Activated naive CD8-positive, alpha-beta T cell treated with anti-CD3 and anti-CD28 coated beads, Interleukin-2, amount 10 ng/mL, durations not matched to agents 7 days and 5 days (primary cell): ENCODE measurements around the gene NSUN2. TPM values are rescaled to one million over a fixed set of nuclear protein-coding genes. Genes with fewer than 3 reads are reported as not detected.

Experiments
- ATAC-seq: fragments of 150-1000 bp; cut with Tn5 transposase; one replicate; pipeline ENCODE4 v1.10.0; 2021; ENCODE audit warnings: low read depth, moderate library complexity
- POLR2A ChIA-PET: fragments of 350-600 bp; sonication (Branson Sonifier 250); formaldehyde crosslinking; loops from one replicate; lab custom pipeline; 2021; ENCODE audit warnings: antibody characterized with exemption; lab: Charles Lee
- DNase-seq: peaks from one replicate; pipeline ENCODE4 v3.0.0; 2021
- H3K27ac Mint-ChIP-seq: one replicate; pipeline ENCODE4 v1.8.0; 2022; ENCODE audit warnings: mild to moderate bottlenecking, mixed read lengths
- H3K27me3 Mint-ChIP-seq: one replicate; pipeline ENCODE4 v1.8.0; 2022; ENCODE audit warnings: mild to moderate bottlenecking, moderate library complexity, mixed read lengths
- H3K36me3 Mint-ChIP-seq: one replicate; pipeline ENCODE4 v1.8.0; 2021; ENCODE audit warnings: mild to moderate bottlenecking, mixed read lengths
- H3K4me1 Mint-ChIP-seq: one replicate; pipeline ENCODE4 v1.8.0; 2021; ENCODE audit warnings: mixed read lengths
- H3K4me3 Mint-ChIP-seq: one replicate; pipeline ENCODE4 v1.8.0; 2022; ENCODE audit warnings: mild to moderate bottlenecking, moderate library complexity, mixed read lengths
- H3K9me3 Mint-ChIP-seq: one replicate; pipeline ENCODE4 v1.8.0; 2021; ENCODE audit warnings: mixed read lengths
- total RNA-seq, 2 experiments: library from RNA; stranded (reverse); gene quantifications; one replicate each; pipeline ENCODE4 v1.2.3, GENCODE V29; 2021

NSUN2 gene
- total RNA-seq, 2 experiments from 2014 or later = 75.0 to 78.2 TPM

GRCh38 chr5:6570530-6570929, 62.3 kb downstream of the NSUN2 start:
- Mint-ChIP-seq H3K9me3 (no peaks in the 10 kb centered on the region), H3K27me3 (peaks cover 15% of the 10 kb centered on the region), H3K4me1 (no peaks in the 10 kb centered on the region), H3K27ac (no peak overlapping the region), H3K36me3 (no peaks in the 10 kb centered on the region), H3K4me3 (no peak overlapping the region)
- ATAC-seq (no peak), DNase-seq (no peak)
- POLR2A ChIA-PET = no interaction called here

GRCh38 chr5:6568889-6569288, 64.0 kb downstream of the NSUN2 start:
- H3K9me3 Mint-ChIP-seq = no peaks in the 10 kb centered on the region
- H3K27me3 Mint-ChIP-seq = peaks cover 13% of the 10 kb centered on the region
- H3K36me3 Mint-ChIP-seq = no peaks in the 10 kb centered on the region
- ATAC-seq = no peak
- no peak for DNase-seq
- POLR2A ChIA-PET = no interaction called here
- no peaks in the 10 kb centered on the region for H3K4me1 Mint-ChIP-seq
- no peak overlapping the region for H3K27ac Mint-ChIP-seq
- H3K4me3 Mint-ChIP-seq = no peak overlapping the region

- POLR2A ChIA-PET = no interaction called here
- DNase-seq = no peak
- H3K4me1 Mint-ChIP-seq = no peaks in the 10 kb centered on the region
- no peaks in the 10 kb centered on the region for H3K36me3 Mint-ChIP-seq
- H3K27ac Mint-ChIP-seq = no peak overlapping the region
- peaks cover 16% of the 10 kb centered on the region for H3K27me3 Mint-ChIP-seq
- ATAC-seq = no peak
- H3K9me3 Mint-ChIP-seq = no peaks in the 10 kb centered on the region
- no peak overlapping the region for H3K4me3 Mint-ChIP-seq
These were observed 64.5 kb downstream of the NSUN2 start for GRCh38 chr5:6568383-6568782.

GRCh38 chr5:6567835-6568234, 65.0 kb downstream of the NSUN2 start:
- no peak overlapping the region for H3K27ac Mint-ChIP-seq
- no peak for ATAC-seq
- H3K4me3 Mint-ChIP-seq = no peak overlapping the region
- H3K36me3 Mint-ChIP-seq = no peaks in the 10 kb centered on the region
- H3K4me1 Mint-ChIP-seq = no peaks in the 10 kb centered on the region
- no peak for DNase-seq
- peaks cover 17% of the 10 kb centered on the region for H3K27me3 Mint-ChIP-seq
- POLR2A ChIA-PET = no interaction called here
- no peaks in the 10 kb centered on the region for H3K9me3 Mint-ChIP-seq

- ATAC-seq (no peak), DNase-seq (no peak)
- H3K4me3 Mint-ChIP-seq = no peak overlapping the region
- H3K36me3 Mint-ChIP-seq = no peaks in the 10 kb centered on the region
- POLR2A ChIA-PET = no interaction called here
- no peak overlapping the region for H3K27ac Mint-ChIP-seq
- no peaks in the 10 kb centered on the region for H3K4me1 Mint-ChIP-seq
- no peaks in the 10 kb centered on the region for H3K9me3 Mint-ChIP-seq
- H3K27me3 Mint-ChIP-seq = peaks cover 23% of the 10 kb centered on the region
These were observed 65.8 kb downstream of the NSUN2 start for GRCh38 chr5:6567068-6567467.

- ATAC-seq (no peak), DNase-seq (no peak)
- H3K27ac Mint-ChIP-seq = no peak overlapping the region
These were observed 67.4 kb downstream of the NSUN2 start for GRCh38 chr5:6565492-6565891.

GRCh38 chr5:6557807-6558575, 74.9 kb downstream of the NSUN2 start:
- Mint-ChIP-seq H3K9me3 (no peaks in the 10 kb centered on the region), H3K4me1 (no peaks in the 10 kb centered on the region), H3K4me3 (no peak overlapping the region), H3K36me3 (no peaks in the 10 kb centered on the region), H3K27ac (no peak overlapping the region), H3K27me3 (peaks cover 21% of the 10 kb centered on the region)
- POLR2A ChIA-PET = no interaction called here
- ATAC-seq (no peak), DNase-seq (no peak)

More at GRCh38 chr5:6565492-6565891, 67.4 kb downstream of the NSUN2 start:
- H3K4me1 Mint-ChIP-seq = no peaks in the 10 kb centered on the region
- H3K4me3 Mint-ChIP-seq = no peak overlapping the region
- no peaks in the 10 kb centered on the region for H3K9me3 Mint-ChIP-seq
- POLR2A ChIA-PET = no interaction called here
- H3K36me3 Mint-ChIP-seq = no peaks in the 10 kb centered on the region
- peaks cover 32% of the 10 kb centered on the region for H3K27me3 Mint-ChIP-seq

- Mint-ChIP-seq H3K27me3 (peaks cover 13% of the 10 kb centered on the region), H3K4me1 (no peaks in the 10 kb centered on the region), H3K36me3 (no peaks in the 10 kb centered on the region), H3K4me3 (no peak overlapping the region), H3K27ac (no peak overlapping the region), H3K9me3 (no peaks in the 10 kb centered on the region)
- ATAC-seq = no peak
- POLR2A ChIA-PET = no interaction called here
- no peak for DNase-seq
These were observed 76.1 kb downstream of the NSUN2 start for GRCh38 chr5:6556802-6557102.

- no peaks in the 10 kb centered on the region for H3K9me3 Mint-ChIP-seq
- no peak overlapping the region for H3K27ac Mint-ChIP-seq
- DNase-seq = no peak
- ATAC-seq = no peak
- no peaks in the 10 kb centered on the region for H3K36me3 Mint-ChIP-seq
- POLR2A ChIA-PET = no interaction called here
- peaks cover 11% of the 10 kb centered on the region for H3K27me3 Mint-ChIP-seq
- no peak overlapping the region for H3K4me3 Mint-ChIP-seq
- no peaks in the 10 kb centered on the region for H3K4me1 Mint-ChIP-seq
These were observed 76.6 kb downstream of the NSUN2 start for GRCh38 chr5:6556089-6556801.

GRCh38 chr5:6554812-6555211, 78.0 kb downstream of the NSUN2 start:
- Mint-ChIP-seq H3K4me3 (no peak overlapping the region), H3K9me3 (no peaks in the 10 kb centered on the region), H3K27me3 (peaks cover 2% of the 10 kb centered on the region), H3K36me3 (no peaks in the 10 kb centered on the region), H3K4me1 (no peaks in the 10 kb centered on the region), H3K27ac (no peak overlapping the region)
- POLR2A ChIA-PET = no interaction called here
- no peak for ATAC-seq
- no peak for DNase-seq

GRCh38 chr5:6553972-6554371, 78.9 kb downstream of the NSUN2 start:
- H3K9me3 Mint-ChIP-seq = no peaks in the 10 kb centered on the region
- H3K4me3 Mint-ChIP-seq = no peak overlapping the region
- ATAC-seq (no peak), DNase-seq (no peak)
- POLR2A ChIA-PET = no interaction called here
- peaks cover 2% of the 10 kb centered on the region for H3K27me3 Mint-ChIP-seq
- H3K27ac Mint-ChIP-seq = no peak overlapping the region
- no peaks in the 10 kb centered on the region for H3K36me3 Mint-ChIP-seq
- H3K4me1 Mint-ChIP-seq = no peaks in the 10 kb centered on the region

- no peak overlapping the region for H3K4me3 Mint-ChIP-seq
- ATAC-seq = no peak
- no peaks in the 10 kb centered on the region for H3K9me3 Mint-ChIP-seq
- no peak overlapping the region for H3K27ac Mint-ChIP-seq
- H3K4me1 Mint-ChIP-seq = no peaks in the 10 kb centered on the region
- no peaks in the 10 kb centered on the region for H3K36me3 Mint-ChIP-seq
- POLR2A ChIA-PET = no interaction called here
- H3K27me3 Mint-ChIP-seq = peaks cover 2% of the 10 kb centered on the region
- no peak for DNase-seq
These were observed 80.2 kb downstream of the NSUN2 start for GRCh38 chr5:6552612-6553011.

GRCh38 chr5:6551955-6552313, 80.9 kb downstream of the NSUN2 start:
- DNase-seq (no peak), ATAC-seq (no peak)
- peaks cover 2% of the 10 kb centered on the region for H3K27me3 Mint-ChIP-seq
- H3K27ac Mint-ChIP-seq = no peak overlapping the region
- H3K4me1 Mint-ChIP-seq = no peaks in the 10 kb centered on the region
- no peaks in the 10 kb centered on the region for H3K9me3 Mint-ChIP-seq
- H3K36me3 Mint-ChIP-seq = no peaks in the 10 kb centered on the region
- H3K4me3 Mint-ChIP-seq = no peak overlapping the region
- POLR2A ChIA-PET = no interaction called here

GRCh38 chr5:6551287-6551954, 81.4 kb downstream of the NSUN2 start:
- Mint-ChIP-seq H3K27ac (no peak overlapping the region), H3K36me3 (no peaks in the 10 kb centered on the region), H3K9me3 (no peaks in the 10 kb centered on the region), H3K27me3 (peaks cover 3% of the 10 kb centered on the region), H3K4me3 (no peak overlapping the region), H3K4me1 (no peaks in the 10 kb centered on the region)
- POLR2A ChIA-PET = no interaction called here
- ATAC-seq = no peak
- no peak for DNase-seq
